ENCODE measurements around the gene PDZD8.

DNA sequence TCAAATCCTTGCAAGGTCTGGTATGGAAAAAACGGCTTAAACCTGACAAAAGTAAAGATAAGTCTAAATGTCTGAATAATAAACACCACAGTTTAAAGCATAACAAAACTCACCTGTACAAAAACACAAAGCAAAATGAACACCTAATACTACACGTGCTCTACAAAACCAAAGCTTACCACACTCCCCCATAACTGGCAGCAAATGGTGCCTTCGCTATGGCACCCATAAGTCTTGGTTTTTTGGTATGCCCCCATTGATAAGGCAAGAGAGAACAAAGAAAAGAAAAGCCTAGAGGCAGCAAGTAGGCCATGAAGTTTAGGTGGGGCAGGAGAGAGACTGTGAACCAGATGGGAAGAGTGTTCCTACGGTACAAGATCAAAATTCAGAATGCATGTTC is 34.2 kb downstream of the PDZD8 start:
- TF ChIP-seq CTCF (IDR thresholded peaks at IDR 0.05; ENCODE audit: insufficient read depth, low read depth, low read length) (no peak), EZH2 (IDR thresholded peaks at IDR 0.05; ENCODE audit: insufficient read depth, low read length) (no peak)
